Mesendoderm (in vitro differentiated cells): Measurements from ENCODE around the gene CCDC182.

Experiments used
- DNase-seq: peaks from one replicate; pipeline ENCODE4 v3.0.0; 2013
- H2AK5ac ChIP-seq: 2 replicates; pipeline ENCODE4 v1.6.1; 2013; ENCODE audit warnings: low read length, inconsistent platforms
- H2BK120ac ChIP-seq: 2 replicates; pipeline ENCODE4 v1.6.1; 2013; ENCODE audit warnings: low read depth, mild to moderate bottlenecking, low read length, moderate library complexity, mixed read lengths
- H2BK15ac ChIP-seq: replicated peaks from 2 replicates; pipeline ENCODE4 v1.6.1; 2013; ENCODE audit warnings: low read depth, mild to moderate bottlenecking, moderate library complexity
- H2BK5ac ChIP-seq: 2 replicates; pipeline ENCODE4 v1.6.1; 2013; ENCODE audit warnings: low read length, inconsistent platforms
- H3K18ac ChIP-seq: 2 replicates; pipeline ENCODE4 v1.6.1; 2013; ENCODE audit warnings: mild to moderate bottlenecking, low read length, mixed read lengths
- H3K23ac ChIP-seq: one replicate; pipeline ENCODE4 v1.6.1; 2013; ENCODE audit warnings: low read length
- H3K27ac ChIP-seq: 2 replicates; pipeline ENCODE4 v1.5.1; 2013; ENCODE audit warnings: low read depth, mild to moderate bottlenecking, inconsistent platforms, low read length, moderate library complexity
- H3K27me3 ChIP-seq: 2 replicates; pipeline ENCODE4 v1.6.1; 2013; ENCODE audit warnings: low read length, control low read depth, mild to moderate bottlenecking, inconsistent platforms; ENCODE audit not compliant: insufficient read depth, poor library complexity
- H3K36me3 ChIP-seq: 2 replicates; pipeline ENCODE4 v1.6.1; 2013; ENCODE audit warnings: low read length, inconsistent platforms; ENCODE audit not compliant: control insufficient read depth, insufficient read depth
- H3K4ac ChIP-seq: one replicate; pipeline ENCODE4 v1.6.1; 2013; ENCODE audit warnings: low read depth, mild to moderate bottlenecking, low read length, moderate library complexity
- H3K4me1 ChIP-seq: 2 replicates; pipeline ENCODE4 v1.6.1; 2013; ENCODE audit warnings: low read depth, low read length, inconsistent platforms; ENCODE audit not compliant: control insufficient read depth
- H3K4me2 ChIP-seq: 2 replicates; pipeline ENCODE4 v1.6.1; 2013; ENCODE audit warnings: low read length
- H3K4me3 ChIP-seq: 2 replicates; pipeline ENCODE4 v1.5.1; 2013; ENCODE audit warnings: mild to moderate bottlenecking, low read length
- H3K56ac ChIP-seq: one replicate; pipeline ENCODE4 v1.6.1; 2013; ENCODE audit warnings: low read length
- H3K79me1 ChIP-seq: 2 replicates; pipeline ENCODE4 v1.6.1; 2013; ENCODE audit warnings: low read length, inconsistent platforms
- H3K79me2 ChIP-seq: 2 replicates; pipeline ENCODE4 v1.6.1; 2013; ENCODE audit warnings: mild to moderate bottlenecking, low read length; ENCODE audit not compliant: control insufficient read depth, insufficient read depth
- H3K9ac ChIP-seq: 2 replicates; pipeline ENCODE4 v1.6.1; 2013; ENCODE audit warnings: low read length, inconsistent platforms
- H4K5ac ChIP-seq: one replicate; pipeline ENCODE4 v1.6.1; 2013; ENCODE audit warnings: low read length
- H4K8ac ChIP-seq: one replicate; pipeline ENCODE4 v1.6.1; 2013; ENCODE audit warnings: low read depth, mild to moderate bottlenecking, control low read depth, low read length, moderate library complexity
- WGBS: extraction: QIAGEN DNeasy Blood & Tissue Kit; methylation state at CpG from one replicate; pipeline ENCODE4 v1.1.7; 2013; ENCODE audit warnings: low lambda C conversion rate, missing lambda C conversion rate; ENCODE audit not compliant: insufficient coverage; ENCODE audit errors: extremely low coverage; 5-methylcytosine and 5-hydroxymethylcytosine counted together

CCDC182 gene

DNA sequence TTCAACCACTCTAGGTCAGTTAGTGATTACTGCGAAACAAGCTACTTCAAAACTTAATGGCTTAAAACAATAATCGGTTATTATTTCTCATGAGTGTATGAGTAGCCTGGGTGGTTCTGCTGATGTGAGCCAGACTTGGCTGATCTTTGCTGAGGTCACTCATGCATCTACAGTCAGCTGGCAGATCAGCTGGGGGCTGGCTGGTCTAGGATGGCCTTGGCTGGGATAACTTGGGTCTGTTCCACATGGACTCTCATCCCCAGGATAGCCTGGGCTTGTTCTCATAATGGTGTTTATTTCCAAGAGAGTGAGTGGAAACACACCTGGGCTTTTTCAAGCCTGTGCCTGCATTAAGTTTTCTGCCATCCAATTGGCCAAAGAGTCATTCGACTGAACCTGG lies 13.0 kb downstream of the CCDC182 start:
- no peak overlapping the region for H4K8ac ChIP-seq
- no peak overlapping the region for H3K56ac ChIP-seq
- H3K27me3 ChIP-seq: no peaks in the 10 kb centered on the region
- no peak overlapping the region for H3K4me2 ChIP-seq
- H2BK120ac ChIP-seq: no peak overlapping the region
- H3K4me1 ChIP-seq: no peaks in the 10 kb centered on the region
- H3K9ac ChIP-seq: no peak overlapping the region
- no peak overlapping the region for H4K5ac ChIP-seq
- H3K36me3 ChIP-seq: no peaks in the 10 kb centered on the region
- no CpG with 5 or more reads among the region's 3 CpGs for WGBS
- no peak overlapping the region for H2BK5ac ChIP-seq
- H3K18ac ChIP-seq: no peak overlapping the region
- H3K79me1 ChIP-seq: no peaks in the 10 kb centered on the region
- no peak overlapping the region for H3K4ac ChIP-seq
- H2AK5ac ChIP-seq: no peak overlapping the region
- no peak overlapping the region for H3K27ac ChIP-seq
- DNase-seq: no peak
- H2BK15ac ChIP-seq: no peak overlapping the region
- H3K23ac ChIP-seq: no peak overlapping the region
- H3K79me2 ChIP-seq: no peaks in the 10 kb centered on the region
- no peak overlapping the region for H3K4me3 ChIP-seq

- Histone ChIP-seq H3K36me3 (no peaks in the 10 kb centered on the region), H4K8ac (no peak overlapping the region), H3K27ac (no peak overlapping the region), H3K18ac (no peak overlapping the region), H3K56ac (no peak overlapping the region), H3K79me2 (no peaks in the 10 kb centered on the region), H3K4me3 (no peak overlapping the region), H3K23ac (no peak overlapping the region), H3K4me2 (no peak overlapping the region), H2BK5ac (no peak overlapping the region), H3K9ac (no peak overlapping the region), H3K79me1 (no peaks in the 10 kb centered on the region), H2BK120ac (no peak overlapping the region), H2AK5ac (no peak overlapping the region), H3K27me3 (no peaks in the 10 kb centered on the region), H2BK15ac (no peak overlapping the region), H3K4me1 (no peaks in the 10 kb centered on the region), H3K4ac (no peak overlapping the region), H4K5ac (no peak overlapping the region)
- DNase-seq: no peak
- WGBS: 100% methylated on average over 1 of the region's 3 CpGs
Measured at GRCh38 chr17:57730026-57730701, 14.9 kb downstream of the CCDC182 start.

DNA sequence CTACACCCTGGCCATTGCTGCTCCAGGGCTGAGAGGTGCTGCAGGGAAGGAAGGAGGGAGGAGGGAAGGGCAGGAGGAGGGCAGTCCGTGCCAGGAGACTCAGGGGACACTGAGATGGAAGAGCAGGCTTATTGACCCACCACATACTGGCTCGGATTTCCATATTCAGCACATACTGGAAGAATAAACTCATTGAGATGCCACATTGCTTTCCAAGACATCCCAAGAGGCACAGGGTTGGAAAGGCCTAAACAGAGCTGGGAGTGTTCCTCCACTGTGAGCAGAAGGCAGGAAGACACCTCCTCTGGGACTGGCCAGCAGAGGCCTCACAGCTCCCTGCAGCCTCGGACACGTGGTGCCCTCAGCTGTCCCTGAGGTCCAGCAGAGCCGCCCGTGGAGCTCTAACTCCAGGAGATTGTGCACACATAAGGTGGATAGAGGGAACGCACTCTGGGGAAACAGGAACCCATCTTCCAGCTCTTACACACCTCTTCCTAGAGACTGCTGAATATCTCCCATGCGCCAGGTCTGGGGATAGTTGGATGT lies 17.4 kb downstream of the CCDC182 start:
- no peak overlapping the region for H3K4me2 ChIP-seq
- no peaks in the 10 kb centered on the region for H3K79me1 ChIP-seq
- no peak overlapping the region for H4K5ac ChIP-seq
- H2BK5ac ChIP-seq: no peak overlapping the region
- H4K8ac ChIP-seq: no peak overlapping the region
- no peak overlapping the region for H3K18ac ChIP-seq
- no CpG with 5 or more reads among the region's 8 CpGs for WGBS
- no peak overlapping the region for H3K9ac ChIP-seq
- no peak overlapping the region for H3K56ac ChIP-seq
- no peak overlapping the region for H3K4me3 ChIP-seq
- no peak overlapping the region for H2AK5ac ChIP-seq
- no peaks in the 10 kb centered on the region for H3K27me3 ChIP-seq
- no peak overlapping the region for H2BK15ac ChIP-seq
- H3K23ac ChIP-seq: no peak overlapping the region
- H2BK120ac ChIP-seq: no peak overlapping the region
- H3K36me3 ChIP-seq: no peaks in the 10 kb centered on the region
- DNase-seq: no peak
- no peaks in the 10 kb centered on the region for H3K4me1 ChIP-seq
- H3K4ac ChIP-seq: no peak overlapping the region
- no peak overlapping the region for H3K27ac ChIP-seq
- H3K79me2 ChIP-seq: no peaks in the 10 kb centered on the region

DNA sequence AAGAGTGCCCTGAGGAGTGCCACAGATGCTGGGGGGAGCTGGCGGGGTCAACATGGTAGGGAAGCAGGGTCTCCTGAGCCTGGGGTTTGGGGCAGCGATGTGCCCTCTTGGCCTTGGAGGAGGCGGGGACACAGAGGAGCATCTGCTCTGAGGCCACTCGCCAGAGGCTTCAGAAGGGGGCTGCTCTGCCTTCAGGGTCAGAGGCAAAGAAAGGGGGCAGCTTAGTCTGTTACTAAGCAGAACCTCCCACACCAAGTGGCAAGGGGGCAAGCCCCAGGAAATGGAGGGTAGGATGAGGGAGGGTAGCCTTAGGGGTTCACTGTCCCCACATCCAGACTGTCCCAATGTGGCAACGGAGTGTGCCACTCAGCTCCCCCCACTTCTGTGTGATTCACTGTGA lies 18.3 kb downstream of the CCDC182 start:
- H3K4ac ChIP-seq: no peak overlapping the region
- no peak overlapping the region for H2BK5ac ChIP-seq
- H3K79me2 ChIP-seq: no peaks in the 10 kb centered on the region
- no peak overlapping the region for H3K56ac ChIP-seq
- H3K27me3 ChIP-seq: no peaks in the 10 kb centered on the region
- no peak overlapping the region for H3K9ac ChIP-seq
- no peak for DNase-seq
- no peak overlapping the region for H2BK15ac ChIP-seq
- WGBS: no CpG with 5 or more reads among the region's 5 CpGs
- H2BK120ac ChIP-seq: no peak overlapping the region
- no peak overlapping the region for H3K18ac ChIP-seq
- H3K4me3 ChIP-seq: no peak overlapping the region
- H3K27ac ChIP-seq: no peak overlapping the region
- no peak overlapping the region for H4K8ac ChIP-seq
- H3K79me1 ChIP-seq: no peaks in the 10 kb centered on the region
- peak overlapping the region; percentile 30 for H3K23ac ChIP-seq
- no peak overlapping the region for H2AK5ac ChIP-seq
- no peak overlapping the region for H3K4me2 ChIP-seq
- H3K4me1 ChIP-seq: no peaks in the 10 kb centered on the region
- H3K36me3 ChIP-seq: no peaks in the 10 kb centered on the region
- no peak overlapping the region for H4K5ac ChIP-seq

GRCh38 chr17:57726213-57726790 lies 18.8 kb downstream of the CCDC182 start:
- no peaks in the 10 kb centered on the region for H3K79me1 ChIP-seq

More at GRCh38 chr17:57726213-57726790, 18.8 kb downstream of the CCDC182 start:
- H3K4me2 ChIP-seq: no peak overlapping the region
- H3K23ac ChIP-seq: no peak overlapping the region
- H4K8ac ChIP-seq: no peak overlapping the region
- no peak overlapping the region for H3K56ac ChIP-seq
- H3K4ac ChIP-seq: no peak overlapping the region
- no peak overlapping the region for H3K9ac ChIP-seq
- no peaks in the 10 kb centered on the region for H3K36me3 ChIP-seq
- no peak overlapping the region for H2BK120ac ChIP-seq
- no peak overlapping the region for H3K4me3 ChIP-seq
- no peak overlapping the region for H3K27ac ChIP-seq
- H2BK5ac ChIP-seq: no peak overlapping the region
- H2AK5ac ChIP-seq: no peak overlapping the region
- no peaks in the 10 kb centered on the region for H3K27me3 ChIP-seq
- H4K5ac ChIP-seq: no peak overlapping the region
- H3K79me2 ChIP-seq: no peaks in the 10 kb centered on the region
- H2BK15ac ChIP-seq: no peak overlapping the region
- H3K18ac ChIP-seq: no peak overlapping the region
- no peak for DNase-seq
- WGBS: no CpG with 5 or more reads among the region's 9 CpGs
- no peaks in the 10 kb centered on the region for H3K4me1 ChIP-seq
